Activated T-helper 1 cell treated with anti-CD3 and anti-CD28 coated beads, Interleukin-2, amount 50 U/mL, for 16 hours (primary cell): ENCODE data around the gene CNIH1.
"Not testable (repeated sequence)": the region's sequence is repeated elsewhere in the genome, so short reads cannot be mapped to it uniquely, and the experiment has no call there.

Experiments used
- DNase-seq, 2 donors: peaks; one replicate each; pipeline ENCODE4 v3.0.0-alpha.2; 2020; ENCODE audit warnings: low read depth in 1 of 2, low spot score in 1 of 2

Gene CNIH1

GRCh38 chr14:54467280-54467679 lies 26.1 kb upstream of the CNIH1 start:
- DNase-seq, result no peak

GRCh38 chr14:54465654-54466053 lies 24.5 kb upstream of the CNIH1 start:
- no peak for DNase-seq

- no peak for DNase-seq
Observed at GRCh38 chr14:54462048-54462447, 20.9 kb upstream of the CNIH1 start.

GRCh38 chr14:54459106-54459505 lies 17.9 kb upstream of the CNIH1 start:
- DNase-seq, result no peak

GRCh38 chr14:54458536-54458935 lies 17.4 kb upstream of the CNIH1 start:
- not testable (repeated sequence) for DNase-seq

- DNase-seq, result no peak
Observed at GRCh38 chr14:54457609-54457996, 16.4 kb upstream of the CNIH1 start.

- not testable (repeated sequence) for DNase-seq
Observed at GRCh38 chr14:54456820-54457608, 15.8 kb upstream of the CNIH1 start.

- DNase-seq, result no peak
Observed at GRCh38 chr14:54455363-54455762, 14.2 kb upstream of the CNIH1 start.

- DNase-seq, result not testable (repeated sequence)
Observed at GRCh38 chr14:54453990-54454389, 12.8 kb upstream of the CNIH1 start.

GRCh38 chr14:54453252-54453651 lies 12.1 kb upstream of the CNIH1 start:
- DNase-seq, result no peak

- no peak for DNase-seq
Observed at GRCh38 chr14:54451961-54452360, 10.8 kb upstream of the CNIH1 start.

GRCh38 chr14:54451121-54451601 lies 10.0 kb upstream of the CNIH1 start:
- no peak for DNase-seq

GRCh38 chr14:54450535-54450934 lies 9.4 kb upstream of the CNIH1 start:
- DNase-seq, result no peak

- DNase-seq, result no peak
Observed at GRCh38 chr14:54447231-54447692, 6.1 kb upstream of the CNIH1 start.

GRCh38 chr14:54446161-54446693 lies 5.1 kb upstream of the CNIH1 start:
- DNase-seq, result no peak

- DNase-seq, result no peak
Observed at GRCh38 chr14:54444681-54445080, 3.5 kb upstream of the CNIH1 start.

- no peak for DNase-seq
Observed at GRCh38 chr14:54443981-54444380, 2.8 kb upstream of the CNIH1 start.

- DNase-seq, result not testable (repeated sequence)
Observed at GRCh38 chr14:54442961-54443360, 1.8 kb upstream of the CNIH1 start.

- no peak for DNase-seq
Observed at GRCh38 chr14:54440476-54440872, 700 bp downstream of the CNIH1 start.

GRCh38 chr14:54440037-54440436 lies 1.1 kb downstream of the CNIH1 start:
- no peak for DNase-seq

GRCh38 chr14:54438703-54439102 lies 2.5 kb downstream of the CNIH1 start:
- no peak for DNase-seq

- DNase-seq, result not testable (repeated sequence)
Observed at GRCh38 chr14:54437954-54438353, 3.2 kb downstream of the CNIH1 start.
